HG03575 (cell line): ENCODE results near the gene GLCE.
"Not testable (repeated sequence)": the region's sequence is repeated elsewhere in the genome, so short reads cannot be mapped to it uniquely, and the experiment has no call there.

Experiments used
- ATAC-seq: cut with Tn5 transposase; IDR thresholded peaks from one replicate; pipeline ENCODE4 v1.9.1; 2021; ENCODE audit not compliant: unreplicated experiment, insufficient number of reproducible peaks, low FRiP score; ENCODE audit errors: extremely low read depth

GLCE gene

DNA sequence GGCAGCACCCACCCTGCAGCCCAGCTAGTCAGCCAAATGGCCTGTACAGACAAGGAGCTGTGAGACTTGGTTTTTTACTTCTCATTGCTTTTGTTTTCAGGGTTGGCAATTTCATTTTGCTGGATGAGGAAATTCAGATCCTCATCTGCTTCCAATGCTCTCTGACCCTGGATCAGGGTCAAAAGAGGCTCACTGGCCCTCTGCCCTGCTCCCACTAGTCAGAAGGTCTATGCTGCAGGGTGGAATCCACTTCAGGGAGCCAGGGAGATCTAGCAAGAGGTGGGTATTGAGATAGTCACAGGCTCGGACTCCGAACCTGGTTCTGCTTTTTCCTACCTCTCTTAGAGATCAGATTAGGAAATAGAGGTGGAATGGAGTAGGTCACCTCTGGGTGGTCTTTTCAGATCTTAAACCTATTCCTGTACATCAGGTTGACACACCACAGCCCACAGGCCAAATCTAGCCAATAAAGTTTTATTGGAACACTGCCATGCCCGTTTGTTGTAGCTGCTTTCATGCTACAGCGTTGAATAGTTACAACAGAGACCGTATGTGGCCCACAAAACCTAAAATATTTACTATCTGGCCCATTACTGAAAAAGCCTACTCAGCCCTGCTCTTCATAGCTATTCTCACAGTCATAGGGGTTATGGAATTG lies 26.4 kb upstream of the GLCE start:
- ATAC-seq, result no peak

DNA sequence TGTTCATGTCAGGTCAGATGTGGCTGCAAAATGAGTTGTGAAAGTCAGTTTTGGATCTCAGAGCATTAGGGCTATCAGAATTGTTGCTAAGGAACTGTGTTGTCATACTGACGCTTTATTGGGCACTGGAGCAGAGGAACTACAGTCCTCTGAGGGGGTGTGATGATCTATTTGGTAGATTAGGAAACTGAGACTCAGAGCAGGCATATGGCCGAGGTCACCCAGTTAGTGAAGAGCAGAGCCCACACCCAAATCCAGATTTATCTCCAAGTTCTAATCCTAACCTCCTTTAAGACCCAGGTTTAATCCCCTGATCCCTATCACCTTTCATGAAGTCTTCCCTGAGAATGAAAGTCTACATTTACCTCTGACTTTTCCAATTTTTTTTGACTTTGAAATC lies 25.6 kb upstream of the GLCE start:
- no peak for ATAC-seq

DNA sequence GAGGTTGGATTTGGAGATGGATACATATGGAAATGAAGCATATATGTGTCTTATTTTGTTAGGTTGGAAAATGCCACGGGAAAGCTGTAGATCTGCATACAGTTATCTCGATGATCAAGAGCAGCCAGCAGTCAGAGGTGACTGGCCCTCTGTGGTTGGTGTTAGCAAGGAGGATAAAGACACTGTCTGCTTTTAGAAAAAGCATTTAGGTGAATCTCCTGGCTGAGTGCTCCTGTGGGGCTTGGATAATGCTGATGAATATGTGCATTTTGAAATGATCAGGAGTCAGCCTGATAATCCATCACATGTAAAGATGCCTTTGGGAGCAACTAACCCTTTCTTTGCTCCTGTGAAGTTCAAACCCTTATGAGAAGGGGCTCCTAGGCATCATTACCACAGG lies 24.9 kb upstream of the GLCE start:
- ATAC-seq, result no peak

- ATAC-seq, result no peak
Observed at GRCh38 chr15:69138963-69139362, 21.5 kb upstream of the GLCE start.

DNA sequence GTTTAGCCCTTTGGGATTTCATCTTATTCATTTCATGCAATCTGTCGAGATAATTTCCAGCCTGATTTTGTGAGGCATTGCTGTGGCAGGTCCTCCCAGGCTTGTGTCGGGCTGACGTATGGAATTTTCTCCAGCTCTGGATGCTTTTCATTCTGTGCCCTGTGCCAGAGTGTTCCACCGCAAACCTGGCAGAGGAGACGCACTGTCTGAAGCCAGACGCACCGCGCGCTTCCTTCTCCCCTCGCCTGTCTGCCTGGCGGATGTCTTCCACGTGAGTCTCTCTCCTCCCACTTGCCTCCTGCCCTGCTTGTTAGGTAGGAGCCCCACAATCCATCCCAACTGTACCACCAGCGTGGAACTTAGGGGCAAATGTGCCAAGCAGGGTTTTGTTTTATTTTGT lies 20.1 kb upstream of the GLCE start:
- no peak for ATAC-seq

DNA sequence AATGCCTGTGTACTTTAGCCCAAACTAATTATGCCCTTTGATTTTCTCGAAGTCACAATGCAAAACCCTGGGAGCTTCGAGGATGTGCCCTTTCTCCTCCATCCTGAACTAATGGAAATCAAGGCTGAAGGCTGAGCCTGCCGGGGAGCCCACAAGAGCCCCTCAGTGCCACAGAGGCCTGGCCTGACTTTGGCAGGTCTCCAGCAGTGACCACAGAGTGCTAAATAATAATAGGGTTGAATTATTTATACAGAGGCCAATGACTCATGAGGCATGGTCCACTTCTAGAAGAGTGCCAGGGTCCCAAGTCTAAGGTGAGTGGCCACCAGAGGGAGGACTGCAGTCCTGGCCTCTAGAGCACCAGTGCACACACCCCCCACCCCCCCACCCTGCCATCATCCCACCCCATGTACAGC lies 19.1 kb upstream of the GLCE start:
- no peak for ATAC-seq

DNA sequence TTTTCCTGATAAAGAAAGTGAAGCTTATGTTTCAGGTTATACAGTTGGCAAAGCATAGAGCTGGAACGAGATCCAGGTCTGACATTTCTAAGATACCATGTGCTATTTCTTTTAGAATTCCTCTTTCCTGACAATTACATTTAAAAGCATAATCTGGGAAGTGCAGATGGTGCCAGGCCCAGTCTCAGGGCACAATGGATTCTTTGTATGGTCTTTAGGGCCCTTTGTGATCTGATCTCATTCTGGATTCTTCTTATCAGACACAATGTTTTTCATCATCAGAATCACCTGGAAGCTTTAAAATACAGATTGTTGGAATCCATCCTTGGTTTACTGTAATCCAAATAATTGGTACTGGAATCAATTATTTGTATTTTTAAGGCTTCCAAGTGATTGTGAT lies 18.6 kb upstream of the GLCE start:
- ATAC-seq, result no peak

DNA sequence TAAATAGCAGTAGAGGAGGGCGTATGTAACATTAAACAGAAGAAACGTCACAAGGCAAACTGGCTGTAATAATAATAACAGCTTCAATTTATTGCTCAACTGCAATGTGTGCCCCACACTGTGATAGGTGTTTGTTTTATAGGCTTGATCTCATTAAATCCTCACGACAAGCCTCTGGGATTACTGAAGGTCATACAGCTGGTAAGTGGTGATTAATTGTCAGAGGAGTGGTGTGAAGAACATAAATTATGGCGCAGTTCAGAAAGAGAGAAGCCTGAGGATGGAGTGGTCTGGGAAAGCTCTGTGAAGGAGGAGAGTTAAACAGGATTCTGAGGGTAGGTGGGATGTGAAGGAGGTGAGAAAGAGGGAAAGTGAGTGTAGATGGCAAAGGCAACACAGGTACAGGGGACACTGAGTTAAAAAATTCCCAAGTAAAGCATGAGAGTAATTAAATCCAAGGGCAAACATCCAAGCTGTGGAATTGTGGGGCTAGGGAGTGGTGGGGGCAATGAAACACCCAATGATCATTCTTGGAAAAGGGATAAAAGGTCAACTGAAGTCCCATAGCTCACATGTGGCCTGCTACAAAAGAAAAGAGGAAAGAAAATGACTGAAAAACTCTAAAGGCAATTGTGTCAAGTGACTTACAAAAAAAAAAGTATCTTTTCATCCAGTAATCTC lies 16.5 kb upstream of the GLCE start:
- no peak for ATAC-seq

GRCh38 chr15:69144530-69144929 lies 15.9 kb upstream of the GLCE start:
- no peak for ATAC-seq

- ATAC-seq, result no peak
Observed at GRCh38 chr15:69145149-69145693, 15.2 kb upstream of the GLCE start.

- no peak for ATAC-seq
Observed at GRCh38 chr15:69145694-69146492, 14.5 kb upstream of the GLCE start.

DNA sequence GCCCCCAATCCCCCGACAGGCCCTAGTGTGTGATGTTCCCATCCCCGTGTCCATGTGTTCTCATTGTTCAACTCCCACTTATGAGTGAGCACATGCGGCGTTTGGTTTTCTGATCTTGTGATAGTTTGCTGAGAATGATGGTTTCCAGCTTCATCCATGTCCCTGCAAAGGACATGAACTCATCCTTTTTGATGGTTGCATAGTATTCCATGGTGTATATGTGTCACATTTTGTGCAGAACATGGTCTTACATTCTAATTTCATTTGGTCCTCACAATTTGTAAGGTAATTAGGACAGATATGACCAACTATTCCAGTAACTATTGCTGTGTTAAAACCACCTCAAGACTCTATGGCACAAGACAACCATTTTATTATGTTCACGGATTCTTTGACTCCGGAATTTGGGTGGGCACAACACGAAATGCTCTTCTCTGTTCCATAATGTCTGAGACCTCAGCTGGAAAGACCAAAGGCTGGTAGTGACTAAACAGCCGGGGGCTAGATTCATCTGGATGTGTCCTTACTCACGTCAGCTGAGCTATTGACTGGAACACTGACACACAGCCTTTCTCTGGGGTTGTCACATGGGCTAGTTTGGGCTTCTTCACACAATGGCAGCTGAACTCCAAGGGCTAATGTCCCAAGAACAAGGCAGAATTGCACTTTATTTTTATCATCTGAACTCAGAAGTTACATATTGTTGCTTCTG lies 13.6 kb upstream of the GLCE start:
- no peak for ATAC-seq

GRCh38 chr15:69148465-69148864 lies 12.0 kb upstream of the GLCE start:
- no peak for ATAC-seq

- ATAC-seq, result no peak
Observed at GRCh38 chr15:69149163-69149562, 11.3 kb upstream of the GLCE start.

DNA sequence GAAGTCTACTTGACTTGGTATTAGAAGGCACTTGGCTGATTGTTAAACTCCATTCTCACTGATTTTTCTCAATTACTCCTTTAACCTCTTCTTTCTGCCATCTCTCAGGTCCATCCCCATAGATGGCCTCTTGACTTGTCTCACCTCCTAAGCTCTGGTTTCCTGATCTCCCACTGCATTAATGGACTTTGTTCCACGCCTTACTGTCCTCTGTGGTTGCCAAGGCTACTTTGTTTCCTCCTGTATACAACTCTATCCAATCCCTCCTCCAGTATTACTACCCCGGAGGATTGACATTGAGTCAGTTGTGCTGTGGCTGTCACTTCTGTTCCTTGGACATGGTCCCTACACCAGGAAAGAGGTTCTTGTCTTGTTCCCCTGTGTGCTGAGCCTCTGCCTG lies 10.6 kb upstream of the GLCE start:
- no peak for ATAC-seq

- no peak for ATAC-seq
Observed at GRCh38 chr15:69150336-69150735, 10.1 kb upstream of the GLCE start.

DNA sequence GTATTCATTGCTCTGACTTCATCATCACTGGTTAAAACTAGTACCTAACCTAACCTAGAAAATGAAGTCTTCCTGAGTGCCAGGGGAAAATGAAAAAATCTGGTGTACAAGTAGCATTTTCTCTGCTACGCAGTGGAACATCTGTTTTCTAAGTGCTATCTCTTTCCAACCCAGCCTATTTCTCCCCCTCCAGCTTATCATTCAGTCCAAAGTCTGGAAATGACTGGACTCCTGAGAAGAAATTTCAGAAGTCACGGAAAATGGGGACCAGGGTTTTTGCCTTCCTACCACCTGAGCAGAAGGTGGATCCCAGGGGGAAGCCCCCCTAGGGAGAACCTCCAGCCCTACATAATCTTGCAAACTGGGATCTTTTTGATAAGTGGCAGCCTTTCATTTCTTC lies 9.6 kb upstream of the GLCE start:
- ATAC-seq, result no peak

GRCh38 chr15:69153046-69153445 lies 7.4 kb upstream of the GLCE start:
- ATAC-seq, result no peak

- ATAC-seq, result not testable (repeated sequence)
Observed at GRCh38 chr15:69153587-69153986, 6.8 kb upstream of the GLCE start.
